IMR-90 (cell line): ENCODE data around the gene DMD.

Source experiments
- RAD21 ChIP-seq: IDR thresholded peaks from 2 replicates; pipeline ENCODE4 v1.6.1; 2012; ENCODE audit warnings: low read length, improper control_type of control experiment
- TF ChIP-seq, protein P1 (sequence below): conservative IDR thresholded peaks from 2 replicates; pipeline ENCODE4 v1.5.1; 2012; ENCODE audit warnings: mild to moderate bottlenecking, low read depth, low read length, improper control_type of control experiment

DNA sequence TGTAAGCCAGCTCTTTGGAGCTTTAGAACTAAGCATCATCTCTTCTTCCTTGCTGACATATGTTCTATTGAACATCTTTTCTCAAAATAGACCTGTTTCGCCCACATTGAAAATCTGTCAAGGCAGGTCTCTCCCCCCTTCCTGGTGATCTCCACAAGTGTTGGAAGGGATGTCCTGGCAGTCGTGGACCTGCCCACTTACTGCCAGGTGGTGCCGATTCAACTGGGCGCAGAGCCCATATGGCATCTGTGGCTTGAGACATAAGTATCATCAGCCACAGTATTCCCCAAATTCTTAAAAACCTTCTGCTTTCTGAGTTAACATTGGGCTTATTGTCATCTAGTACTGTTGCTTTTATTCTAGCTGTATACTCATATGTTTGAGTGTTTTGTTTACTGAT is 1170.2 kb downstream of the DMD start:
- TF ChIP-seq RAD21: no peak
- TF ChIP-seq, protein P1, sequence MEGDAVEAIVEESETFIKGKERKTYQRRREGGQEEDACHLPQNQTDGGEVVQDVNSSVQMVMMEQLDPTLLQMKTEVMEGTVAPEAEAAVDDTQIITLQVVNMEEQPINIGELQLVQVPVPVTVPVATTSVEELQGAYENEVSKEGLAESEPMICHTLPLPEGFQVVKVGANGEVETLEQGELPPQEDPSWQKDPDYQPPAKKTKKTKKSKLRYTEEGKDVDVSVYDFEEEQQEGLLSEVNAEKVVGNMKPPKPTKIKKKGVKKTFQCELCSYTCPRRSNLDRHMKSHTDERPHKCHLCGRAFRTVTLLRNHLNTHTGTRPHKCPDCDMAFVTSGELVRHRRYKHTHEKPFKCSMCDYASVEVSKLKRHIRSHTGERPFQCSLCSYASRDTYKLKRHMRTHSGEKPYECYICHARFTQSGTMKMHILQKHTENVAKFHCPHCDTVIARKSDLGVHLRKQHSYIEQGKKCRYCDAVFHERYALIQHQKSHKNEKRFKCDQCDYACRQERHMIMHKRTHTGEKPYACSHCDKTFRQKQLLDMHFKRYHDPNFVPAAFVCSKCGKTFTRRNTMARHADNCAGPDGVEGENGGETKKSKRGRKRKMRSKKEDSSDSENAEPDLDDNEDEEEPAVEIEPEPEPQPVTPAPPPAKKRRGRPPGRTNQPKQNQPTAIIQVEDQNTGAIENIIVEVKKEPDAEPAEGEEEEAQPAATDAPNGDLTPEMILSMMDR: no peak
